Measurements from ENCODE around the gene RFX2.
"Not testable (repeated sequence)": the region's sequence is repeated elsewhere in the genome, so short reads cannot be mapped to it uniquely, and the experiment has no call there.

Gene RFX2

GRCh38 chr19:6108721-6109633, 1.3 kb downstream of the RFX2 start:
- no peaks in the 10 kb centered on the region for H3K36me3 ChIP-seq (ENCODE audit: insufficient read depth, low read length)
- peak overlapping the region; percentile 70 for H3K9ac ChIP-seq (ENCODE audit: low read depth, low read length, poor library complexity, severe bottlenecking)
- TF ChIP-seq EZH2phosphoT487 (IDR thresholded peaks at IDR 0.05; ENCODE audit: borderline replicate concordance), result no peak
- TF ChIP-seq, protein P1, sequence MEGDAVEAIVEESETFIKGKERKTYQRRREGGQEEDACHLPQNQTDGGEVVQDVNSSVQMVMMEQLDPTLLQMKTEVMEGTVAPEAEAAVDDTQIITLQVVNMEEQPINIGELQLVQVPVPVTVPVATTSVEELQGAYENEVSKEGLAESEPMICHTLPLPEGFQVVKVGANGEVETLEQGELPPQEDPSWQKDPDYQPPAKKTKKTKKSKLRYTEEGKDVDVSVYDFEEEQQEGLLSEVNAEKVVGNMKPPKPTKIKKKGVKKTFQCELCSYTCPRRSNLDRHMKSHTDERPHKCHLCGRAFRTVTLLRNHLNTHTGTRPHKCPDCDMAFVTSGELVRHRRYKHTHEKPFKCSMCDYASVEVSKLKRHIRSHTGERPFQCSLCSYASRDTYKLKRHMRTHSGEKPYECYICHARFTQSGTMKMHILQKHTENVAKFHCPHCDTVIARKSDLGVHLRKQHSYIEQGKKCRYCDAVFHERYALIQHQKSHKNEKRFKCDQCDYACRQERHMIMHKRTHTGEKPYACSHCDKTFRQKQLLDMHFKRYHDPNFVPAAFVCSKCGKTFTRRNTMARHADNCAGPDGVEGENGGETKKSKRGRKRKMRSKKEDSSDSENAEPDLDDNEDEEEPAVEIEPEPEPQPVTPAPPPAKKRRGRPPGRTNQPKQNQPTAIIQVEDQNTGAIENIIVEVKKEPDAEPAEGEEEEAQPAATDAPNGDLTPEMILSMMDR (conservative IDR thresholded peaks at IDR 0.05; ENCODE audit: low read length), result no peak
- no peaks in the 10 kb centered on the region for H4K20me1 ChIP-seq (ENCODE audit: insufficient read depth, low read length, poor library complexity, severe bottlenecking)
- H3K27me3 ChIP-seq (ENCODE audit: insufficient read depth, low read length, poor library complexity, severe bottlenecking), result no peaks in the 10 kb centered on the region
- H3K4me2 ChIP-seq (ENCODE audit: low read depth, low read length, poor library complexity, severe bottlenecking), result peak overlapping the region; percentile 96
- peaks cover 10% of the 10 kb centered on the region for H3K79me2 ChIP-seq (ENCODE audit: insufficient read depth, low read length)
- no peaks in the 10 kb centered on the region for H3K9me3 ChIP-seq (ENCODE audit: insufficient read depth, low read depth, low read length)
- no peaks in the 10 kb centered on the region for H3K9me2 ChIP-seq (replicated peaks; ENCODE audit: low read depth, low read length)
- H3K4me3 ChIP-seq (ENCODE audit: low read length, poor library complexity, severe bottlenecking), result peak overlapping the region; percentile 83
- peaks cover 18% of the 10 kb centered on the region for H3K4me1 ChIP-seq (ENCODE audit: insufficient read depth, low read length, poor library complexity, severe bottlenecking)
- H3F3A ChIP-seq (ENCODE audit: low read depth), result peaks cover 5% of the 10 kb centered on the region; the same call in 1 of the 2 replicates
- H2AFZ ChIP-seq (ENCODE audit: low read length), result peak overlapping the region; percentile 88

- not testable (repeated sequence) for H3K9me2 ChIP-seq (replicated peaks; ENCODE audit: low read depth, low read length); H3K4me3 ChIP-seq (ENCODE audit: low read length, poor library complexity, severe bottlenecking); H3K27me3 ChIP-seq (ENCODE audit: insufficient read depth, low read length, poor library complexity, severe bottlenecking); H3K36me3 ChIP-seq (ENCODE audit: insufficient read depth, low read length); H3F3A ChIP-seq (ENCODE audit: low read depth); H3K9me3 ChIP-seq (ENCODE audit: insufficient read depth, low read depth, low read length); H2AFZ ChIP-seq (ENCODE audit: low read length); H4K20me1 ChIP-seq (ENCODE audit: insufficient read depth, low read length, poor library complexity, severe bottlenecking); H3K79me2 ChIP-seq (ENCODE audit: insufficient read depth, low read length); H3K9ac ChIP-seq (ENCODE audit: low read depth, low read length, poor library complexity, severe bottlenecking); H3K4me2 ChIP-seq (ENCODE audit: low read depth, low read length, poor library complexity, severe bottlenecking)
- H3K4me1 ChIP-seq (ENCODE audit: insufficient read depth, low read length, poor library complexity, severe bottlenecking), result peaks cover 18% of the 10 kb centered on the region
Observed at GRCh38 chr19:6106643-6107294, 3.5 kb downstream of the RFX2 start.

GRCh38 chr19:6105444-6105843, 4.9 kb downstream of the RFX2 start:
- Histone ChIP-seq H2AFZ (ENCODE audit: low read length) (no peak overlapping the region), H3K4me1 (ENCODE audit: insufficient read depth, low read length, poor library complexity, severe bottlenecking) (peaks cover 18% of the 10 kb centered on the region), H3K4me3 (ENCODE audit: low read length, poor library complexity, severe bottlenecking) (no peak overlapping the region), H3K79me2 (ENCODE audit: insufficient read depth, low read length) (peaks cover 10% of the 10 kb centered on the region), H3K27me3 (ENCODE audit: insufficient read depth, low read length, poor library complexity, severe bottlenecking) (no peaks in the 10 kb centered on the region), H3K36me3 (ENCODE audit: insufficient read depth, low read length) (no peaks in the 10 kb centered on the region), H3K9ac (ENCODE audit: low read depth, low read length, poor library complexity, severe bottlenecking) (no peak overlapping the region), H3K4me2 (ENCODE audit: low read depth, low read length, poor library complexity, severe bottlenecking) (no peak overlapping the region), H4K20me1 (ENCODE audit: insufficient read depth, low read length, poor library complexity, severe bottlenecking) (no peaks in the 10 kb centered on the region), H3K9me2 (replicated peaks; ENCODE audit: low read depth, low read length) (no peaks in the 10 kb centered on the region), H3K9me3 (ENCODE audit: insufficient read depth, low read depth, low read length) (no peaks in the 10 kb centered on the region), H3F3A (ENCODE audit: low read depth) (peaks cover 5% of the 10 kb centered on the region; the same call in 1 of the 2 replicates)
- TF ChIP-seq EZH2phosphoT487 (IDR thresholded peaks at IDR 0.05; ENCODE audit: borderline replicate concordance), result no peak
- TF ChIP-seq, protein P1 (conservative IDR thresholded peaks at IDR 0.05; ENCODE audit: low read length), result no peak

Measured in Loucy (cell line).